Measurements from ENCODE around the gene CALB2. TPM values are rescaled to one million over a fixed set of nuclear protein-coding genes. Genes with fewer than 3 reads are reported as not detected.

Gene CALB2
- total and polyA plus RNA-seq, 8 donors = 0.46 to 2.6 (median 1.2) TPM; not detected in 2

- peaks cover 0 to 57% (median 16%) of the 10 kb centered on the region in 3 donors for H3K27me3 ChIP-seq
- TF ChIP-seq EP300 (IDR thresholded peaks at IDR 0.05) (no peak), POLR2AphosphoS5 (IDR thresholded peaks at IDR 0.05) (no peak), POLR2A (IDR thresholded peaks at IDR 0.05) (no peak), CTCF (IDR thresholded peaks at IDR 0.05) (no peak)
- no peaks in the 10 kb centered on the region for H3K36me3 ChIP-seq
- 56 to 64% (median 60%) methylated on average over 4 of the region's 4 CpGs for WGBS, 5 donors
- no peak overlapping the region for H3K27ac ChIP-seq
- no peak for DNase-seq
- H3K4me1 ChIP-seq = no peaks in the 10 kb centered on the region
- no peak overlapping the region for H3K4me3 ChIP-seq
- peaks cover 0 to 5% (median 3%) of the 10 kb centered on the region in 4 donors for H3K9me3 ChIP-seq
- intact Hi-C loops (cut with DNase I; ENCODE audit: low total_unique reads) = no loop called here
Measured at GRCh38 chr16:71404364-71404763, 45.8 kb downstream of the CALB2 start.

GRCh38 chr16:71406316-71406715, 47.8 kb downstream of the CALB2 start:
- TF ChIP-seq POLR2AphosphoS5 (IDR thresholded peaks at IDR 0.05) (no peak), POLR2A (IDR thresholded peaks at IDR 0.05) (no peak), EP300 (IDR thresholded peaks at IDR 0.05) (no peak), CTCF (IDR thresholded peaks at IDR 0.05) (no peak)
- WGBS, 5 donors = 70 to 87% (median 82%) methylated on average over 5 of the region's 5 CpGs
- Histone ChIP-seq H3K27me3 (peaks cover 0 to 77% (median 22%) of the 10 kb centered on the region in 3 donors), H3K4me1 (no peaks in the 10 kb centered on the region), H3K27ac (no peak overlapping the region), H3K9me3 (peaks cover 0 to 5% (median 3%) of the 10 kb centered on the region in 4 donors), H3K4me3 (no peak overlapping the region), H3K36me3 (no peaks in the 10 kb centered on the region)
- intact Hi-C loops (cut with DNase I; ENCODE audit: low total_unique reads) = no loop called here
- DNase-seq = no peak

- peaks cover 0 to 77% (median 22%) of the 10 kb centered on the region in 3 donors for H3K27me3 ChIP-seq
- DNase-seq = no peak
- H3K4me3 ChIP-seq = no peak overlapping the region
- no peaks in the 10 kb centered on the region for H3K36me3 ChIP-seq
- no peak overlapping the region for H3K27ac ChIP-seq
- intact Hi-C loops (cut with DNase I; ENCODE audit: low total_unique reads) = no loop called here
- no peak for TF ChIP-seq EP300 (IDR thresholded peaks at IDR 0.05)
- no peak for TF ChIP-seq CTCF (IDR thresholded peaks at IDR 0.05)
- no peak for TF ChIP-seq POLR2A (IDR thresholded peaks at IDR 0.05)
- 62 to 72% (median 70%) methylated on average over 8 of the region's 8 CpGs for WGBS, 5 donors
- H3K4me1 ChIP-seq = no peaks in the 10 kb centered on the region
- peaks cover 0 to 5% (median 3%) of the 10 kb centered on the region in 4 donors for H3K9me3 ChIP-seq
Measured at GRCh38 chr16:71406724-71407123, 48.2 kb downstream of the CALB2 start.

- no peak overlapping the region for H3K4me3 ChIP-seq
- peaks cover 0 to 79% (median 26%) of the 10 kb centered on the region in 3 donors for H3K27me3 ChIP-seq
- H3K9me3 ChIP-seq = peaks cover 0 to 5% (median 3%) of the 10 kb centered on the region in 4 donors
- H3K4me1 ChIP-seq = peaks cover 0 to 7% (median 6%) of the 10 kb centered on the region in 4 donors
- WGBS, 5 donors = 58 to 78% (median 60%) methylated on average over 1 of the region's 1 CpG
- intact Hi-C loops (cut with DNase I; ENCODE audit: low total_unique reads) = no loop called here
- DNase-seq = no peak
- H3K36me3 ChIP-seq = no peaks in the 10 kb centered on the region
- H3K27ac ChIP-seq = no peak overlapping the region
- TF ChIP-seq CTCF (IDR thresholded peaks at IDR 0.05) (no peak), POLR2A (IDR thresholded peaks at IDR 0.05) (no peak), EP300 (IDR thresholded peaks at IDR 0.05) (no peak), POLR2AphosphoS5 (IDR thresholded peaks at IDR 0.05) (no peak)
Measured at GRCh38 chr16:71407731-71408130, 49.2 kb downstream of the CALB2 start.
